ENCODE results near the gene NXPH4.

NXPH4 gene

GRCh38 chr12:57215065-57215464 is 1.5 kb upstream of the NXPH4 start:
- no peak for DNase-seq (ENCODE audit: low read depth in 2 of 2)
- no peak overlapping the region for H3K4me3 ChIP-seq (replicated peaks in 1 of 2; ENCODE audit: low read depth in 2 of 2, low read length in 2 of 2)
- no peak for TF ChIP-seq CTCF (IDR thresholded peaks at IDR 0.05; ENCODE audit: low read depth, low read length)

GRCh38 chr12:57215668-57216013 is 953 bp upstream of the NXPH4 start:
- H3K4me3 ChIP-seq (replicated peaks in 1 of 2; ENCODE audit: low read depth in 2 of 2, low read length in 2 of 2), result no peak overlapping the region

DNA sequence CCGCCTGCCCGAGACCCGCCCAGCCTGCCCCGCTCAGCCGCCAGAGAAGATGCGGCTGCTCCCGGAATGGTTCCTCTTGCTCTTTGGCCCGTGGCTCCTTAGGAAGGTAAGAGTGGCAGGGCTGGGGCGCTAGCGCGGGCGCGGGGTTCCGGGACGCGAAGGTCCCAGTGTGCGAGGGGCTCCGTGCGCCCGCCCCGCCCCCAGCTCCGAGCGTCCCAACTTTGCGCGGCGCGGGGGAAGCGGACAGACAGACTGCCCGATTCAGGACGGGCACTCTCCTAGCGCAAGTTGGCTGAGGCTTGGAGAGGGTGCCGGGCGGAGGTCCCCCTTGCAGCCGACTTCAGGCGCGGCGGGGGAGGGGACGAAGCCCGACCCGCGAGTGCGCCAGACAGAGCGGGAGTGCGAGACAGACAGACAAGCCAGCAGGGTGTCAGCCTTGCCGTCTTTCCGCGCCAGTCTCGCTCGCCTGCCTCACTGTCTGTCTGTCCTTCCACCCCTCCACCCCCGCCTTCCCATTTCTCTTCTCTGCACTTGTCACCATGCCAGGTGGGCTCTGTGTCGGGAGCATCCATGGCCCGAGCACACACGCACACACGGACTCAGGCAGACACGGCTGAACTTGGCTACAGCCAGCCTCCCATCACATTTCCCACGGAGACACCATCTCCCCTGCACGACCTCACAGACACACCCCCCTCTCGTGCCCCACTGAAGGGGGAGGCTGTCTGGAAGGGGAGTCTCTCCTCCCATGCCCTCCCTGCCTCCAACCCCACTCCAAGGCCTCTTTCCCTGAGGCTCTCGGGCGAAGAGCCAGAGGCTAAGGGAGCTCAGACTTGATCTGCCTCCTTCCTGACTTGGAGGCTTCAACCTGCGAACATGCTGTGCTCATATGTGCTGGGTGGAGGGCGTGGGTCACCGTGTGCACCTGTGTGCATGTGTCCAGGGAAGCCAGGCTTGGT is 606 bp downstream of the NXPH4 start:
- TF ChIP-seq CTCF (IDR thresholded peaks at IDR 0.05; ENCODE audit: low read depth, low read length), result no peak
- peak in 1 of 2 donors; percentile 40 for DNase-seq (ENCODE audit: low read depth in 2 of 2)
- peak overlapping the region; percentile 35 to 67 for H3K4me3 ChIP-seq (replicated peaks in 1 of 2; ENCODE audit: low read depth in 2 of 2, low read length in 2 of 2)

More at GRCh38 chr12:57215668-57216013, 953 bp upstream of the NXPH4 start:
- DNase-seq (ENCODE audit: low read depth in 2 of 2), result peak in 1 of 2 donors; percentile 32
- no peak for TF ChIP-seq CTCF (IDR thresholded peaks at IDR 0.05; ENCODE audit: low read depth, low read length)

- TF ChIP-seq CTCF (IDR thresholded peaks at IDR 0.05; ENCODE audit: low read depth, low read length), result no peak
- no peak for DNase-seq (ENCODE audit: low read depth in 2 of 2)
- H3K4me3 ChIP-seq (replicated peaks in 1 of 2; ENCODE audit: low read depth in 2 of 2, low read length in 2 of 2), result no peak overlapping the region
These were observed 1.6 kb downstream of the NXPH4 start for GRCh38 chr12:57218030-57218853.

DNA sequence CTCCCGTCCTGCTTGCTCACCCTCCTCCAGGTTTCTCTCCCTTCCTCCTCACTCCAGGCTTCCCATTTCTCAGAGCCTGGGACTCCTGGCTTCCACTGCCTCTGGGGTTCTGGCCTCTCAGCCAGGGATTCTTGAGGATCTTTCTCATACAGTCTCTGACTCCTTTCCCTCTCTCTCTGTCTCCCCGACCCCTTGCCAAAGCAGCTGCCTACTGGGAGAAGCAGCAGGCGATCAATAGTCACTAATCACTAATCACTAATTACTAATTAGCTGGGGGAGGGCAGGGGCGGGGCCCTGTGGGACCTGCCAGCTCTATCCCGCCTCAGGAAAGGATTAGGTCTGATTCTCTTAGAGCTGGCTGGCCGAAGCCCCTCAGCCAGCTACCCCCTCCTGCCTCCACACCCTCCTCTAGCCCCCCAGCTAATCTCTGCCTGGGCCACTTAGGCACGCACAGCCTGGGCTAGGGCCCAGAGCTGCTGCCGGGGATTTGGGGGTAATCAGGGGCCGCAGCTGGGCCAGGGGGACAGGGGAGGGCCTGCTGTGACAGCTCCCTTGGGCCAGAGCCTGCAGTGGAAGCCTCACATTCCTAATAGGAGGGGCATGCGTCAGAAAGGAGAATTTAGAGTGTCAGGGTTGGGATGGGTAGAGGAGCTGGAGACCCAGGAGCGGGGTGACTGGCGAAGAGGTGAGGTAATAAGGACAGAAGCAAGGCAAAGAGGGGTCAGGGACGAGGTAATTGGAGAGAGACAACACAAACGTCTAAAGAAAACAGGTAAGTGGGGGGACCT is 2.8 kb downstream of the NXPH4 start:
- TF ChIP-seq CTCF (IDR thresholded peaks at IDR 0.05; ENCODE audit: low read depth, low read length), result no peak
- no peak overlapping the region for H3K4me3 ChIP-seq (replicated peaks in 1 of 2; ENCODE audit: low read depth in 2 of 2, low read length in 2 of 2)
- DNase-seq (ENCODE audit: low read depth in 2 of 2), result no peak

DNA sequence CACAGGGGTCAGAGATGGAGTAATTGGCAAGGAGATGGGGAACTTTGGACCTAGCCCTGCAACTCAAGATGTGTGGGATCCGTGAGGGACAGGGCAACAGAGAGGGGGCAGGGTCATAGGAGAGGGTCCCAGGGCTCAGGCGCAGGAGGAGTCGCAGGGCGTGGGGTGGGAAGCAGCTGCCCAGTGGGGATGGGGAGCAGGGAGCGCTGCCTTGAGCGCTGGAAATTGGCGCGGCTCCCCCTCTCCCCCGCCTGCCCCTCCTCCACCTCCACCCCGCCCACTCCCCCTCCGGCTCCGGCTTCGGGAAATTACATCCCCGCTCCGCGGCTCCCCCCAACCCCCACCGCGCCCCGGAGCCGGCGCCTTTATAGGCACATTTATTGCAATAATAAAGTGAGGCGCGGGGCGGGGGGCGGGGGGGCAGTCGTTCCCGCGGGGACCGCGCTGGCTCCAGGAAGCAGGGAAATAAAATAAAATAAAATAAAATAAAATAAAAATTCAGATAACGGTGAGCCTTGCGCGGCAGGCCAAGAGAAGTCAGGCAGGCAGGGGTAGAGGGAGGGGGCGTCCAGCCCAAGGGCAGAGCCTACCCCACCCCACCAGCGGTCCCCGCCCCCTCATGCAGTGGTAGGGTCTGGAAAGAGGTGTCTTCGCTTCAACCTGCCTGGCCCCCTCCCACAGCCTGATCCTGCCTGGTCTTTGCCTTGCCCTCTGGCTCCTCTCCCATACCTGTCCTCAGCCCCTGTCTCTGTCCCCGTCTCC is 3.6 kb downstream of the NXPH4 start:
- TF ChIP-seq CTCF (IDR thresholded peaks at IDR 0.05; ENCODE audit: low read depth, low read length), result no peak
- no peak for DNase-seq (ENCODE audit: low read depth in 2 of 2)
- H3K4me3 ChIP-seq (replicated peaks in 1 of 2; ENCODE audit: low read depth in 2 of 2, low read length in 2 of 2), result no peak overlapping the region
